NCI-H748 (cell line): Measurements from ENCODE around the gene CAMSAP1.

Experiments used
- DNase-seq: peaks from one replicate; lab custom pipeline; 2025; ENCODE audit not compliant: unreplicated experiment; lab: John Stamatoyannopoulos, UW

CAMSAP1 gene

GRCh38 chr9:135939351-135940265 lies 32.3 kb upstream of the CAMSAP1 start:
- no peak for DNase-seq

GRCh38 chr9:135937521-135938489 lies 30.5 kb upstream of the CAMSAP1 start:
- no peak for DNase-seq

- no peak for DNase-seq
Observed at GRCh38 chr9:135933114-135933513, 25.8 kb upstream of the CAMSAP1 start.

GRCh38 chr9:135932656-135933055 lies 25.3 kb upstream of the CAMSAP1 start:
- DNase-seq = no peak

GRCh38 chr9:135931349-135931820 lies 24.0 kb upstream of the CAMSAP1 start:
- no peak for DNase-seq

GRCh38 chr9:135930446-135931345 lies 23.4 kb upstream of the CAMSAP1 start:
- DNase-seq = no peak

- no peak for DNase-seq
Observed at GRCh38 chr9:135929656-135930445, 22.5 kb upstream of the CAMSAP1 start.

GRCh38 chr9:135928731-135929655 lies 21.6 kb upstream of the CAMSAP1 start:
- no peak for DNase-seq

- DNase-seq = no peak
Observed at GRCh38 chr9:135928074-135928730, 20.9 kb upstream of the CAMSAP1 start.

- DNase-seq = no peak
Observed at GRCh38 chr9:135927195-135928013, 20.1 kb upstream of the CAMSAP1 start.

- no peak for DNase-seq
Observed at GRCh38 chr9:135926402-135927194, 19.3 kb upstream of the CAMSAP1 start.

- DNase-seq = no peak
Observed at GRCh38 chr9:135925496-135926133, 18.3 kb upstream of the CAMSAP1 start.

GRCh38 chr9:135924628-135925338 lies 17.4 kb upstream of the CAMSAP1 start:
- DNase-seq = no peak

- DNase-seq = no peak
Observed at GRCh38 chr9:135923508-135923907, 16.2 kb upstream of the CAMSAP1 start.

- no peak for DNase-seq
Observed at GRCh38 chr9:135921749-135922310, 14.5 kb upstream of the CAMSAP1 start.
